K562 (cell line): ENCODE results near the gene MYO1E. TPM values are rescaled to one million over a fixed set of nuclear protein-coding genes. Genes with fewer than 3 reads are reported as not detected.

ENCODE experiments used
- ZBTB1 ChIP-seq: sonication (generic); formaldehyde crosslinking; IDR thresholded peaks from 2 replicates; pipeline ENCODE4 v1.8.1; 2023; ENCODE audit warnings: missing genetic modification reagents, low read depth, mild to moderate bottlenecking, borderline replicate concordance
- ZKSCAN3 ChIP-seq: fragments of 250-450 bp; sonication (Bioruptor Pico); IDR thresholded peaks from 2 replicates; pipeline ENCODE4 v1.4.0; 2020
- ZNF696 ChIP-seq: fragments of 250-450 bp; sonication (Bioruptor Pico); conservative IDR thresholded peaks from 2 replicates; pipeline ENCODE4 v1.4.0; 2020; ENCODE audit warnings: mild to moderate bottlenecking, moderate library complexity
- ZNF830 ChIP-seq: fragments of 250-450 bp; sonication (Bioruptor Pico); IDR thresholded peaks from 2 replicates; pipeline ENCODE4 v1.5.0; 2021; ENCODE audit warnings: mild to moderate bottlenecking
- polyA plus RNA-seq, 8 experiments: library from polyadenylated mRNA; depleted of rRNA in 4 of 8; stranded (reverse) in 5 of 8; unstranded in 3 of 8; fragments of >200 nt; fragmentation: Nextera tagmentation in 2 of 8; fragmentation: Illumina TruSeq in 1 of 8; extraction: Ambion mirVana in 2 of 8; extraction: Trizol in 1 of 8; gene quantifications; 2 replicates each; pipeline versions ENCODE4 v1.2.1 to v1.2.3, GENCODE V29; 2011 to 2014; ENCODE audit warnings: inconsistent platforms in 1 of 8, missing spikeins in 1 of 8
- total RNA-seq, 7 experiments: library from RNA; depleted of rRNA in 6 of 7; stranded (reverse); fragments of >200 nt in 6 of 7; fragmentation: Illumina TruSeq in 2 of 7; extraction: Trizol in 2 of 7; gene quantifications; 2 replicates each; pipeline versions ENCODE4 v1.2.1 to v1.2.3, GENCODE V29; 2011 to 2021; ENCODE audit warnings: low replicate concordance in 1 of 7
- TF ChIP-seq, protein P1 (sequence below), 2 experiments: fragments of 450-650 bp in 1 of 2; sonication (generic) in 1 of 2; formaldehyde crosslinking in 1 of 2; IDR thresholded peaks; 2 replicates each; pipeline versions ENCODE4 v1.7.1 to v1.9.0; 2016 to 2022; ENCODE audit warnings: inconsistent platforms in 1 of 2, mild to moderate bottlenecking in 1 of 2, missing genetic modification reagents in 1 of 2
- TF ChIP-seq, protein P2 (sequence below): fragments of 450-650 bp; formaldehyde crosslinking; IDR thresholded peaks from 2 replicates; pipeline ENCODE4 v1.4.0; 2020; ENCODE audit warnings: mild to moderate bottlenecking, moderate library complexity

Gene MYO1E
- total and polyA plus RNA-seq, 9 of the 15 experiments (the other 6 are each of a cell fraction or from before 2014, with no cell fraction given): under 0.01 to 0.44 (median 0.01) TPM; not detected in 6

DNA sequence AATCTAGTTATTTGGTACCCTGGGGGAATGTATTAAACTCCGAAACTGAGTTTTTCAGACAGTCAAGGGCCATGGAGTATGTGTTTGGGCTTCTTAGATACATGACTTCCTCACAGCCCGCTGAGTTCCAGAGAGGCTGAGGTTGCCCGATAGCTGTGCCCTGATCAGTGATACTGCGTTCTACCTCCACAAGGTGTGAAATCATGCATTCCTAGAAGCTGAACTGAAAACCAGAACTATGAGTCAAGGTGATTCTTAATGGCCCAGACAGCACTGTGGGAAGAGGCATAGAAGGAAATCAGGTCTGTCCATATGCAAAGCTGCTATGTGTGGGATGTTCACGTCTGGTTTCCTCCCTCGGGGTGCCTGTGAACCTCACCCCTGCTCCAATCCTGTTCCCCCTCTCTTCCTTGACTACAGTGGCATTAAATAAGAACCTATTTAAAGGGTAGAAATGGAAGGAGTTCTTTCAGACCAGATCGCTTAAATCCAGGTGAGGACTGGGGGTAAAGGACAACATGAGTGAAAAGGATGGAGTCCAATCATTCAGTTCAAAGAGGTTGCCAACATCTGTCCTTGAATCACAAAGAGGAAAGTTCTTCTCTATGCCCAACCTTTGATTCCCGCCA is 74.3 kb downstream of the MYO1E start (continued):
- TF ChIP-seq, protein P1, sequence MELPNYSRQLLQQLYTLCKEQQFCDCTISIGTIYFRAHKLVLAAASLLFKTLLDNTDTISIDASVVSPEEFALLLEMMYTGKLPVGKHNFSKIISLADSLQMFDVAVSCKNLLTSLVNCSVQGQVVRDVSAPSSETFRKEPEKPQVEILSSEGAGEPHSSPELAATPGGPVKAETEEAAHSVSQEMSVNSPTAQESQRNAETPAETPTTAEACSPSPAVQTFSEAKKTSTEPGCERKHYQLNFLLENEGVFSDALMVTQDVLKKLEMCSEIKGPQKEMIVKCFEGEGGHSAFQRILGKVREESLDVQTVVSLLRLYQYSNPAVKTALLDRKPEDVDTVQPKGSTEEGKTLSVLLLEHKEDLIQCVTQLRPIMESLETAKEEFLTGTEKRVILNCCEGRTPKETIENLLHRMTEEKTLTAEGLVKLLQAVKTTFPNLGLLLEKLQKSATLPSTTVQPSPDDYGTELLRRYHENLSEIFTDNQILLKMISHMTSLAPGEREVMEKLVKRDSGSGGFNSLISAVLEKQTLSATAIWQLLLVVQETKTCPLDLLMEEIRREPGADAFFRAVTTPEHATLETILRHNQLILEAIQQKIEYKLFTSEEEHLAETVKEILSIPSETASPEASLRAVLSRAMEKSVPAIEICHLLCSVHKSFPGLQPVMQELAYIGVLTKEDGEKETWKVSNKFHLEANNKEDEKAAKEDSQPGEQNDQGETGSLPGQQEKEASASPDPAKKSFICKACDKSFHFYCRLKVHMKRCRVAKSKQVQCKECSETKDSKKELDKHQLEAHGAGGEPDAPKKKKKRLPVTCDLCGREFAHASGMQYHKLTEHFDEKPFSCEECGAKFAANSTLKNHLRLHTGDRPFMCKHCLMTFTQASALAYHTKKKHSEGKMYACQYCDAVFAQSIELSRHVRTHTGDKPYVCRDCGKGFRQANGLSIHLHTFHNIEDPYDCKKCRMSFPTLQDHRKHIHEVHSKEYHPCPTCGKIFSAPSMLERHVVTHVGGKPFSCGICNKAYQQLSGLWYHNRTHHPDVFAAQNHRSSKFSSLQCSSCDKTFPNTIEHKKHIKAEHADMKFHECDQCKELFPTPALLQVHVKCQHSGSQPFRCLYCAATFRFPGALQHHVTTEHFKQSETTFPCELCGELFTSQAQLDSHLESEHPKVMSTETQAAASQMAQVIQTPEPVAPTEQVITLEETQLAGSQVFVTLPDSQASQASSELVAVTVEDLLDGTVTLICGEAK (IDR thresholded peaks at IDR 0.05): no peak
- TF ChIP-seq, protein P1 (CRISPR knock-in tag; IDR thresholded peaks at IDR 0.05): no peak
- TF ChIP-seq, protein P2, sequence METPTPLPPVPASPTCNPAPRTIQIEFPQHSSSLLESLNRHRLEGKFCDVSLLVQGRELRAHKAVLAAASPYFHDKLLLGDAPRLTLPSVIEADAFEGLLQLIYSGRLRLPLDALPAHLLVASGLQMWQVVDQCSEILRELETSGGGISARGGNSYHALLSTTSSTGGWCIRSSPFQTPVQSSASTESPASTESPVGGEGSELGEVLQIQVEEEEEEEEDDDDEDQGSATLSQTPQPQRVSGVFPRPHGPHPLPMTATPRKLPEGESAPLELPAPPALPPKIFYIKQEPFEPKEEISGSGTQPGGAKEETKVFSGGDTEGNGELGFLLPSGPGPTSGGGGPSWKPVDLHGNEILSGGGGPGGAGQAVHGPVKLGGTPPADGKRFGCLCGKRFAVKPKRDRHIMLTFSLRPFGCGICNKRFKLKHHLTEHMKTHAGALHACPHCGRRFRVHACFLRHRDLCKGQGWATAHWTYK (CRISPR knock-in tag): no peak
- TF ChIP-seq ZBTB1 (CRISPR knock-in tag): no peak
- no peak for TF ChIP-seq ZKSCAN3
- no peak for TF ChIP-seq ZNF696 (CRISPR knock-in tag)
- TF ChIP-seq ZNF830: no peak
- TF ChIP-seq, all 486 proteins: peak for 0
